HepG2 (cell line): Measurements from ENCODE around the gene FAM241B. TPM values are rescaled to one million over a fixed set of nuclear protein-coding genes. Genes with fewer than 3 reads are reported as not detected.

Experiments used
- ATAC-seq: fragments of 200-7000 bp; cut with Tn5 transposase; 3 replicates; pipeline ENCODE4 v1.9.1; 2020; ENCODE audit warnings: mild to moderate bottlenecking, moderate library complexity
- BruUV-seq: library from RNA; stranded (reverse); fragments of 400-500 nt; replicated peaks from 2 replicates; lab custom pipeline; 2021; lab: Mats Ljungman, UMichigan
- CTCF ChIA-PET: fragments of 300-600 bp; formaldehyde crosslinking; extraction: SDS; loops from one replicate; lab custom pipeline; 2021; ENCODE audit warnings: low total read pairs, inconsistent platforms, low intra/inter-chr PET ratio; lab: Yijun Ruan, JAX
- POLR2A ChIA-PET: fragments of 350-600 bp; sonication (Branson Sonifier 250); formaldehyde crosslinking; loops from one replicate; lab custom pipeline; 2020; ENCODE audit warnings: antibody characterized with exemption, inconsistent platforms; lab: Yijun Ruan, JAX
- DNase-seq: peaks from one replicate; pipeline ENCODE4 v3.0.0-alpha.2; 2015; ENCODE audit warnings: low spot score
- FAIRE-seq: peaks from 3 replicates; lab custom pipeline; 2011; peaks lifted over from hg19 to GRCh38; lab: Jason Lieb, UNC
- H2AFZ ChIP-seq: one replicate; pipeline ENCODE4 v1.6.1; 2011; ENCODE audit warnings: low read length, inconsistent platforms
- H3K27ac ChIP-seq: fragments of 300-600 bp; 3 replicates; pipeline ENCODE4 v1.8.0; 2011; ENCODE audit warnings: mixed run types, mild to moderate bottlenecking, mixed read lengths, low read length, inconsistent platforms; ENCODE audit not compliant: insufficient read depth; ENCODE audit errors: extremely low read length
- H3K27me3 ChIP-seq, 2 experiments: fragments of 200-600 bp in 1 of 2; 2 replicates in 1 of 2; 3 replicates in 1 of 2; pipeline versions ENCODE4 v1.6.0 to v1.8.0; 2011; ENCODE audit warnings: low read length in 2 of 2, mild to moderate bottlenecking in 2 of 2, moderate library complexity in 2 of 2, inconsistent platforms in 1 of 2; ENCODE audit not compliant: insufficient read depth in 2 of 2, control insufficient read depth in 1 of 2
- H3K36me3 ChIP-seq, 2 experiments: fragments of 200-600 bp in 1 of 2; replicated peaks in 1 of 2; 2 replicates in 1 of 2; 3 replicates in 1 of 2; pipeline versions ENCODE4 v1.5.1 to v1.8.0; 2011; ENCODE audit warnings: low read length in 2 of 2, inconsistent platforms in 1 of 2; ENCODE audit not compliant: insufficient read depth in 2 of 2, control insufficient read depth in 1 of 2
- H3K4me1 ChIP-seq: 2 replicates; pipeline ENCODE4 v1.5.1; 2012; ENCODE audit warnings: low read length, inconsistent platforms; ENCODE audit not compliant: insufficient read depth
- H3K4me2 ChIP-seq: 2 replicates; pipeline ENCODE4 v1.6.0; 2011; ENCODE audit warnings: low read depth, low read length, inconsistent platforms
- H3K4me3 ChIP-seq, 3 experiments: fragments of 200-600 bp in 1 of 3; sonication (generic), shearing (Covaris generic) in 1 of 3; replicated peaks in 1 of 3; 2 replicates each; pipeline ENCODE4 v1.5.1; 2011 to 2016; ENCODE audit warnings: low read length in 3 of 3, inconsistent platforms in 2 of 3, low read depth in 2 of 3, mild to moderate bottlenecking in 2 of 3, control low read depth in 1 of 3, mixed read lengths in 1 of 3; ENCODE audit not compliant: insufficient read depth in 1 of 3
- H3K79me2 ChIP-seq: one replicate; pipeline ENCODE4 v1.6.1; 2011; ENCODE audit warnings: low read length, inconsistent platforms; ENCODE audit not compliant: insufficient read depth
- H3K9ac ChIP-seq: 2 replicates; pipeline ENCODE4 v1.6.0; 2011; ENCODE audit warnings: mild to moderate bottlenecking, low read depth, low read length, inconsistent platforms; ENCODE audit not compliant: insufficient read depth
- H3K9me3 ChIP-seq: 2 replicates; pipeline ENCODE4 v1.5.1; 2012; ENCODE audit warnings: mild to moderate bottlenecking, low read length
- H4K20me1 ChIP-seq: 2 replicates; pipeline ENCODE4 v1.6.0; 2011; ENCODE audit warnings: inconsistent platforms, mild to moderate bottlenecking, low read length, moderate library complexity; ENCODE audit not compliant: insufficient read depth
- ATF2 ChIP-seq: sonication (generic); formaldehyde crosslinking; IDR thresholded peaks from 2 replicates; pipeline ENCODE4 v1.4.0; 2020; ENCODE audit warnings: missing genetic modification reagents
- CCDC6 ChIP-seq: sonication (generic); formaldehyde crosslinking; IDR thresholded peaks from 2 replicates; pipeline ENCODE4 v1.8.1; 2022; ENCODE audit warnings: mild to moderate bottlenecking, missing genetic modification reagents, moderate library complexity
- CHD4 ChIP-seq: fragments of 200-600 bp; sonication (generic); IDR thresholded peaks from 2 replicates; pipeline ENCODE4 v1.7.0; 2017; ENCODE audit warnings: mild to moderate bottlenecking, low read length, borderline replicate concordance
- FOXK2 ChIP-seq: fragments of 450-650 bp; IDR thresholded peaks from 2 replicates; pipeline ENCODE4 v1.6.1; 2016
- GABPA ChIP-seq, 2 experiments: IDR thresholded peaks; 2 replicates each; pipeline ENCODE4 v1.6.1; 2011 to 2016; ENCODE audit warnings: low read depth in 2 of 2, low read length in 1 of 2, missing biosample characterization in 1 of 2, missing genetic modification characterization in 1 of 2
- HOMEZ ChIP-seq: IDR thresholded peaks from 2 replicates; pipeline ENCODE4 v1.6.1; 2016; ENCODE audit warnings: low read depth
- ISX ChIP-seq: sonication (generic); formaldehyde crosslinking; conservative IDR thresholded peaks from 2 replicates; pipeline ENCODE4 v1.5.0; 2020; ENCODE audit warnings: missing genetic modification reagents
- NFAT5 ChIP-seq: sonication (generic); formaldehyde crosslinking; IDR thresholded peaks from 2 replicates; pipeline ENCODE4 v1.4.0; 2020; ENCODE audit warnings: missing genetic modification reagents
- NFE2L2 ChIP-seq: fragments of 150-350 bp; IDR thresholded peaks from 2 replicates; pipeline ENCODE4 v1.6.1; 2014; ENCODE audit warnings: low read length
- SAP130 ChIP-seq: IDR thresholded peaks from 2 replicates; pipeline ENCODE4 v1.6.1; 2016; ENCODE audit warnings: low read depth
- YEATS2 ChIP-seq: sonication (generic); formaldehyde crosslinking; IDR thresholded peaks from 2 replicates; pipeline ENCODE4 v1.4.0; 2020; ENCODE audit warnings: missing genetic modification reagents, borderline replicate concordance
- ZBTB25 ChIP-seq: IDR thresholded peaks from 2 replicates; pipeline ENCODE4 v1.6.1; 2018; ENCODE audit warnings: missing genetic modification reagents
- ZEB1 ChIP-seq: IDR thresholded peaks from 2 replicates; pipeline ENCODE4 v1.6.1; 2012; ENCODE audit warnings: mild to moderate bottlenecking, low read depth, inconsistent platforms; ENCODE audit not compliant: insufficient replicate concordance
- ZFP36L2 ChIP-seq: sonication (generic); formaldehyde crosslinking; IDR thresholded peaks from 2 replicates; pipeline ENCODE4 v1.4.0; 2020; ENCODE audit warnings: missing genetic modification reagents
- ZFP90 ChIP-seq: sonication (generic); formaldehyde crosslinking; IDR thresholded peaks from 2 replicates; pipeline ENCODE4 v1.8.0; 2022; ENCODE audit warnings: missing genetic modification reagents, mild to moderate bottlenecking, inconsistent platforms, borderline replicate concordance
- ZNF496 ChIP-seq: sonication (generic); formaldehyde crosslinking; IDR thresholded peaks from 2 replicates; pipeline ENCODE4 v1.8.1; 2023; ENCODE audit warnings: mild to moderate bottlenecking, moderate library complexity, missing genetic modification reagents; ENCODE audit not compliant: insufficient replicate concordance
- ZNF547 ChIP-seq: sonication (generic); formaldehyde crosslinking; IDR thresholded peaks from 2 replicates; pipeline ENCODE4 v1.5.1; 2020; ENCODE audit warnings: mild to moderate bottlenecking, missing genetic modification reagents
- WGBS: methylation state at CpG from one replicate; pipeline ENCODE4 v1.1.6; 2017; ENCODE audit warnings: low lambda C conversion rate; 5-methylcytosine and 5-hydroxymethylcytosine counted together
- in situ Hi-C: cut with HindIII; loops from 2 replicates; pipeline ENCODE4 v1.10.0; 2017; ENCODE audit warnings: low pct_unique_long_range_greater_than_20kb; ENCODE audit not compliant: extremely low pct_ligation_motif_present
- intact Hi-C: fragments of 100-400 bp; cut with micrococcal nuclease; formaldehyde crosslinking; loops from one replicate; pipeline ENCODE4 v1.10.0; 2022; ENCODE audit not compliant: unreplicated experiment
- polyA plus RNA-seq, 8 experiments: library from polyadenylated mRNA; depleted of rRNA in 3 of 8; stranded (reverse) in 7 of 8; unstranded in 1 of 8; fragments of >200 nt; fragmentation: Illumina TruSeq in 4 of 8; extraction: Trizol in 4 of 8; gene quantifications; 2 replicates each; pipeline versions ENCODE4 v1.2.1 to v1.2.3, GENCODE V29; 2011 to 2016; ENCODE audit warnings: low read depth in 4 of 8, missing spikeins in 1 of 8, mixed read lengths in 1 of 8; ENCODE audit not compliant: insufficient read depth in 1 of 8
- total RNA-seq, 5 experiments: library from RNA; depleted of rRNA; stranded (reverse); fragments of >200 nt; fragmentation: Illumina TruSeq; extraction: Trizol; gene quantifications; 2 replicates each; pipeline ENCODE4 v1.2.3, GENCODE V29; 2016; ENCODE audit warnings: low read depth in 1 of 5

FAM241B gene
- total and polyA plus RNA-seq, 2 of the 13 experiments (the other 11 are each of a cell fraction or from before 2014, with no cell fraction given), result 1.9 to 4.0 TPM

- POLR2A ChIA-PET, result no interaction called here
- no peak overlapping the region for H3K27ac ChIP-seq
- no peaks in the 10 kb centered on the region for H3K9me3 ChIP-seq
- WGBS, result 14% methylated on average over 1 of the region's 1 CpG
- no peaks in the 10 kb centered on the region for H3K36me3 ChIP-seq
- H3K4me1 ChIP-seq, result no peaks in the 10 kb centered on the region
- ATAC-seq, result no peak
- H3K79me2 ChIP-seq, result no peaks in the 10 kb centered on the region
- no TSS peak for BruUV-seq
- in situ Hi-C loops, result no loop called here
- no peak for FAIRE-seq
- H3K27me3 ChIP-seq, result no peaks in the 10 kb centered on the region; a peak in 1 of 5 replicates
- CTCF ChIA-PET, result interaction anchor here (0.8 kb wide), 1 partner anchor 16 kb away, joined by 3 read pairs; no protein-coding TSS in a partner anchor
- no peak overlapping the region for H2AFZ ChIP-seq
- no peak for DNase-seq
- no peak overlapping the region for H3K9ac ChIP-seq
- H3K4me3 ChIP-seq, result no peak overlapping the region
- no peak overlapping the region for H3K4me2 ChIP-seq
- intact Hi-C loops, result no loop called here
- H4K20me1 ChIP-seq, result no peaks in the 10 kb centered on the region
- TF ChIP-seq NFE2L2 (no peak), ZNF547 (CRISPR knock-in tag) (no peak), ZFP36L2 (CRISPR knock-in tag) (no peak), GABPA (IDR thresholded peaks at IDR 0.05; ENCODE audit: low read depth, low read length) (no peak), GABPA (CRISPR knock-in tag; IDR thresholded peaks at IDR 0.05; ENCODE audit: low read depth) (no peak), ZBTB25 (no peak), NFAT5 (CRISPR knock-in tag) (no peak), ISX (CRISPR knock-in tag) (no peak), ZEB1 (no peak), ATF2 (no peak), CHD4 (no peak), HOMEZ (CRISPR knock-in tag) (no peak), FOXK2 (no peak), YEATS2 (no peak), ZNF496 (CRISPR knock-in tag) (no peak), SAP130 (CRISPR knock-in tag) (no peak), CCDC6 (CRISPR knock-in tag) (no peak), ZFP90 (no peak)
These were observed 15.9 kb upstream of the FAM241B start for GRCh38 chr10:69614130-69614529.
